ENCODE measurements around the gene GPR37. TPM values are rescaled to one million over a fixed set of nuclear protein-coding genes. Genes with fewer than 3 reads are reported as not detected.

GPR37 gene
- total RNA-seq, 1 donor from 2014 or later, result 4.1 TPM

DNA sequence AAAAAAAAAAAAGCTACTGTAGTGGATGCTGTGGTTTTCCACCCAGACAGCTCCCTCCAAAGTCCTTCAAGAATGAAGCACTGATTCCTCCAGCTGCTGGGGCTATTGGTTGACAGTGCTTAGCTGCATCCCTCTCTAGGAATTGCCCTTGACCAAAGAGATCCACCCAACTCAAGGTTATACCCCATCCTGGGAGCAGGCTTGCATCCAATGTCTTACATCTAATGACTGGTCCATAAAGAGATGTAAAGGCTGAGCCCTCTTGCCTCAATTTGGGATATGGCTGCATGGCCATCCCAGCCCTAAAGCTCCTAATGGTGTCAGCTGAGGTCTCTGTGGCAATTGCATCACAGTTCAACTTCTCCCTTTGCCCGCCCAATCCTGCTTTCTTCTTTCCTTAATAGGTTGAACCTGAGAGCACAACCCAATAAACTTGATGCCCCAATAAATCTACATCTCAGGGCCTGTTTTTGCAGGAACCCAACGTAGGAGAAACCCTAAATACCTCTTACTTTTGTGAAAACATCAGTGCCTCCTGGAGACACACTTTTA is 4.4 kb downstream of the GPR37 start:
- Histone ChIP-seq H3K27me3 (ENCODE audit: control insufficient read depth, insufficient read depth, low read length) (peaks cover 22% of the 10 kb centered on the region), H3K36me3 (ENCODE audit: control insufficient read depth, insufficient read depth, low read length) (no peaks in the 10 kb centered on the region), H3K4me3 (ENCODE audit: low read depth, low read length) (no peak overlapping the region)
- DNase-seq (ENCODE audit: low read depth), result no peak
- TF ChIP-seq, protein P1, sequence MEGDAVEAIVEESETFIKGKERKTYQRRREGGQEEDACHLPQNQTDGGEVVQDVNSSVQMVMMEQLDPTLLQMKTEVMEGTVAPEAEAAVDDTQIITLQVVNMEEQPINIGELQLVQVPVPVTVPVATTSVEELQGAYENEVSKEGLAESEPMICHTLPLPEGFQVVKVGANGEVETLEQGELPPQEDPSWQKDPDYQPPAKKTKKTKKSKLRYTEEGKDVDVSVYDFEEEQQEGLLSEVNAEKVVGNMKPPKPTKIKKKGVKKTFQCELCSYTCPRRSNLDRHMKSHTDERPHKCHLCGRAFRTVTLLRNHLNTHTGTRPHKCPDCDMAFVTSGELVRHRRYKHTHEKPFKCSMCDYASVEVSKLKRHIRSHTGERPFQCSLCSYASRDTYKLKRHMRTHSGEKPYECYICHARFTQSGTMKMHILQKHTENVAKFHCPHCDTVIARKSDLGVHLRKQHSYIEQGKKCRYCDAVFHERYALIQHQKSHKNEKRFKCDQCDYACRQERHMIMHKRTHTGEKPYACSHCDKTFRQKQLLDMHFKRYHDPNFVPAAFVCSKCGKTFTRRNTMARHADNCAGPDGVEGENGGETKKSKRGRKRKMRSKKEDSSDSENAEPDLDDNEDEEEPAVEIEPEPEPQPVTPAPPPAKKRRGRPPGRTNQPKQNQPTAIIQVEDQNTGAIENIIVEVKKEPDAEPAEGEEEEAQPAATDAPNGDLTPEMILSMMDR (IDR thresholded peaks at IDR 0.05; ENCODE audit: insufficient read depth, low read length, poor library complexity, severe bottlenecking), result no peak

DNA sequence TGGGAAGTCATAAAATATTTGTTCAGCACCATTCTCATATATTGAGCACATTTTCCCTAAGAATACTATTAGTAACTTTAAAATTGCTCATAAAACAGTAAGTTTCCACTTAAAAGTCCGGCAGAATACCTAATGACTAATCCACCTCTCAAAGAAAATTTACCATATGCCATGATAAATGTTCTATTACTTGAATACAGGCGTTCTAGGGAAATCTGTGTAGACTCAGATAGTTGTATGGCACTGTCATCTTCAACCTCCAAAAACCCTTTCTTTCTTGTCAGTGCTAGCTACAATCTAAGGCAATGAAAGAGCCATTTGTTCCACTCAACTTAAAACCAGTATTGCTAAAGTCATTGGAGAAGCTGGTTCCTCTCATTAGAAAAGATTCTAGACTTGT is 7.3 kb downstream of the GPR37 start:
- Histone ChIP-seq H3K36me3 (ENCODE audit: control insufficient read depth, insufficient read depth, low read length) (no peaks in the 10 kb centered on the region), H3K27me3 (ENCODE audit: control insufficient read depth, insufficient read depth, low read length) (no peaks in the 10 kb centered on the region), H3K4me3 (ENCODE audit: low read depth, low read length) (no peak overlapping the region)
- TF ChIP-seq, protein P1 (IDR thresholded peaks at IDR 0.05; ENCODE audit: insufficient read depth, low read length, poor library complexity, severe bottlenecking), result no peak
- DNase-seq (ENCODE audit: low read depth), result no peak

DNA sequence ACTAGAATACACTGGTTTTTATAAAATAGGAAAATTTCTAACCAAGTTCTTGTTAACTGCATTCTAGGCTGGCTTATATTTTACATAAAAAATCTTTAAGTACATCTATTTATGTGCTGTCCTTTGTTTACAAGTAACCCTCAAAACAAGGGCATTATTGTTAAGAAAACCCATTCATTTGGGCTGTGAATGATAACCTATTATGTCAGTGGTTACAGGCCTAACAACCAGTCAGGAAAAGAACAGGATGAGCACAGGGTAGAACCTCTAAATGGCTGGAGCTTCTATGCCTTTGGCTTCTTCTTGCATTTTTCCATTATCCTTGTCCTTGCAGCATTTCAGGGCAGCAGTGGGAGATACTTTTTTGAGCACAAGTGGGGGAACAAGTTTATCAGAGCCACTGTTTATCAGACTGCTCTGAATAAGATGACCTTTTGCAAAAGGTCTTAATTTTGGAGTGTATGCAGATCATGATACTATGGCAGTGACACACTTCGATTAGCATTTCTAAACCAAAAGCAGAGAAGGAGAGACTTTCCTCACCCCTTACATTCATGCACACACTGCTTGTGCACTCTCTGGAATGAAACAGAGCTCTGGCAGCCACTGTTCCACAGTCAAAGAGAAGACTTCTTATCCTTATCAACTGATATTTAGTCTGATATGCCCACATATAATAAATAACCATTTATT is 10.9 kb downstream of the GPR37 start:
- H3K27me3 ChIP-seq (ENCODE audit: control insufficient read depth, insufficient read depth, low read length), result no peaks in the 10 kb centered on the region
- DNase-seq (ENCODE audit: low read depth), result no peak
- TF ChIP-seq, protein P1 (IDR thresholded peaks at IDR 0.05; ENCODE audit: insufficient read depth, low read length, poor library complexity, severe bottlenecking), result no peak
- no peak overlapping the region for H3K4me3 ChIP-seq (ENCODE audit: low read depth, low read length)
- no peaks in the 10 kb centered on the region for H3K36me3 ChIP-seq (ENCODE audit: control insufficient read depth, insufficient read depth, low read length)

DNA sequence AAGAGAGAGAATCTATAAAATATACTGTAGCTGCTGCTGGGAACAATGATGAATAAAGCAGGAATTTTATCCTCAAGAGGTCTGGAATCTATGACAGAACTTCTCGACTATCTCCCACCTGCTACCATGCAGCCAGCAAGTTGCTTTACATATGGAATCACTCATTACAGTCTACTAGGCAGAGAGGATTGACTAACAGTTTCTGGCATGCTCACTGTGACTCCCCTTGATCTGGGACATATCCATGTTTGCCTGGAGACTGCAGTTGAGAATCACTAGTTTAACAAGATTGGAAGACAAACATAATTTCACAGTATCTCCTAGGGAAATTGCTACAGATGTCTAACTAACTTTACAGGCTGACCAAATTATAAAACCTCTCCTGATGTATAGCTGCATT is 13.3 kb downstream of the GPR37 start:
- no peaks in the 10 kb centered on the region for H3K27me3 ChIP-seq (ENCODE audit: control insufficient read depth, insufficient read depth, low read length)
- TF ChIP-seq, protein P1 (IDR thresholded peaks at IDR 0.05; ENCODE audit: insufficient read depth, low read length, poor library complexity, severe bottlenecking), result no peak
- H3K4me3 ChIP-seq (ENCODE audit: low read depth, low read length), result no peak overlapping the region
- H3K36me3 ChIP-seq (ENCODE audit: control insufficient read depth, insufficient read depth, low read length), result no peaks in the 10 kb centered on the region
- DNase-seq (ENCODE audit: low read depth), result no peak

DNA sequence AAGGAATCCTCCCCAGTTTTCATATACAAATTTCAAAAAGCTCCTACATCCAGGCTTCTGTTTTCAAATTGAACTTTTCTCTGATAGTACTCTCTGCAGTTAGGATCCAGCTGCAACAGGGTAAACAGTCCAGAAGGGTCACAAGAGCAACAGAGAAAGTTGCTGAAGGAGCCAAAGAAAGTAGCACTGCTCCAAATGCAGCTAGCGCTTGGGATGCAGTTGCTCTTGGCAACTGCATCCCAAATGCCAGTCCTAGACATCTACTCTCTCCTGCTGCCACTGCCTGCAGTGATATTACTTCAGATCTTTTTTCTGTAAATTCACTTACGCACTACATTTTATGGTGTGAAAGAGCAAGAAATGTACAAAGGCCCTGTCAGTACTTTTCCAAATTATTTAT is 14.6 kb downstream of the GPR37 start:
- no peaks in the 10 kb centered on the region for H3K36me3 ChIP-seq (ENCODE audit: control insufficient read depth, insufficient read depth, low read length)
- no peak overlapping the region for H3K4me3 ChIP-seq (ENCODE audit: low read depth, low read length)
- TF ChIP-seq, protein P1 (IDR thresholded peaks at IDR 0.05; ENCODE audit: insufficient read depth, low read length, poor library complexity, severe bottlenecking), result no peak
- H3K27me3 ChIP-seq (ENCODE audit: control insufficient read depth, insufficient read depth, low read length), result no peaks in the 10 kb centered on the region
- DNase-seq (ENCODE audit: low read depth), result no peak

DNA sequence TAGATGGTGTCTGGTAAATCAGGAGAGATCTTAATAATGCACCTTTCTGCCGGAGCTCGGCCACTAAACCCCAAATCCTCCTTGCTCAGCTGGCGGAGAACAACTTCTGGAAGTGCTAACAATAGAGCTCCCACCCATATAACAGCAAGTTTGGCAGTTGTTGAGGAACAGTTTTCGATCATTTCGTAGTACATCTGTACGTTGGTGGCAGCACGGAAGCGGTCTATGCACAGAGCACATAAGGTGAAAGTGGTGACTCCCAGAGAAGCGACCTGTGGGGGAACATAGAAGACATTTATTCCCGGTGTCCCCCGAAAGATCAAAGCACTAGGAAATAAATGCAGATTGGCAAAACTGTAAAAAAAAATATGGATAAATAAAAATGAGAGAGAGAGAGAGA is 18.5 kb downstream of the GPR37 start:
- TF ChIP-seq, protein P1 (IDR thresholded peaks at IDR 0.05; ENCODE audit: insufficient read depth, low read length, poor library complexity, severe bottlenecking), result no peak
- no peak for DNase-seq (ENCODE audit: low read depth)
- Histone ChIP-seq H3K27me3 (ENCODE audit: control insufficient read depth, insufficient read depth, low read length) (no peaks in the 10 kb centered on the region), H3K4me3 (ENCODE audit: low read depth, low read length) (no peak overlapping the region), H3K36me3 (ENCODE audit: control insufficient read depth, insufficient read depth, low read length) (no peaks in the 10 kb centered on the region)
